H1 (cell line): ENCODE measurements around the gene ST3GAL3. TPM values are rescaled to one million over a fixed set of nuclear protein-coding genes. Genes with fewer than 3 reads are reported as not detected.

ENCODE experiments used
- CTCF ChIA-PET: fragments of 300-600 bp; sonication (Branson Sonifier 250); formaldehyde crosslinking; loops from one replicate; lab custom pipeline; 2021; ENCODE audit not compliant: partially characterized antibody; lab: Charles Lee
- POLR2A ChIA-PET: fragments of 300-600 bp; sonication (Branson Sonifier 250); formaldehyde crosslinking; loops from one replicate; lab custom pipeline; 2021; ENCODE audit warnings: inconsistent platforms; ENCODE audit not compliant: partially characterized antibody; lab: Charles Lee
- DNase-seq, 2 experiments: peaks; one replicate each; pipeline versions ENCODE4 v3.0.0 to v3.0.0-alpha.2; 2010 to 2022; ENCODE audit warnings: low spot score in 2 of 2, low read depth in 1 of 2, mixed read lengths in 1 of 2
- FAIRE-seq: peaks from 2 replicates; lab custom pipeline; 2011; peaks lifted over from hg19 to GRCh38; lab: Jason Lieb, UNC
- H2AFZ ChIP-seq: 2 replicates; pipeline ENCODE4 v1.8.1; 2012; ENCODE audit warnings: low read length, inconsistent platforms
- H2AK5ac ChIP-seq: 2 replicates; pipeline ENCODE4 v1.6.1; 2013; ENCODE audit warnings: low read depth, low read length
- H2BK120ac ChIP-seq: replicated peaks from 2 replicates; pipeline ENCODE3; 2013; ENCODE audit warnings: low read depth, low read length, inconsistent platforms
- H2BK12ac ChIP-seq: 2 replicates; pipeline ENCODE4 v1.6.1; 2013; ENCODE audit warnings: low read depth, low read length
- H2BK15ac ChIP-seq: 2 replicates; pipeline ENCODE4 v1.6.1; 2013; ENCODE audit warnings: low read length
- H2BK20ac ChIP-seq: 2 replicates; pipeline ENCODE4 v1.6.1; 2013; ENCODE audit warnings: low read length
- H2BK5ac ChIP-seq: 2 replicates; pipeline ENCODE4 v1.6.1; 2013; ENCODE audit warnings: low read depth, low read length
- H3K14ac ChIP-seq: 2 replicates; pipeline ENCODE4 v1.6.1; 2013; ENCODE audit warnings: inconsistent platforms; ENCODE audit not compliant: insufficient read length
- H3K18ac ChIP-seq: 2 replicates; pipeline ENCODE4 v1.6.1; 2013; ENCODE audit warnings: low read length; ENCODE audit errors: extremely low read depth
- H3K23ac ChIP-seq: 2 replicates; pipeline ENCODE4 v1.6.1; 2013; ENCODE audit warnings: inconsistent platforms; ENCODE audit not compliant: insufficient read length
- H3K23me2 ChIP-seq: 2 replicates; pipeline ENCODE4 v1.6.1; 2013; ENCODE audit warnings: low read depth, low read length
- H3K27ac ChIP-seq: 2 replicates; pipeline ENCODE4 v1.6.1; 2011; ENCODE audit warnings: low read depth, low read length, inconsistent platforms
- H3K27me3 ChIP-seq, 4 experiments: replicated peaks in 1 of 4; 1 replicate in 1 of 4; 2 replicates in 3 of 4; pipeline versions ENCODE4 v1.6.1 to v1.8.1; 2011 to 2013; ENCODE audit warnings: low read length in 3 of 4, mild to moderate bottlenecking in 3 of 4, inconsistent platforms in 2 of 4, mixed read lengths in 2 of 4, moderate library complexity in 1 of 4; ENCODE audit not compliant: control insufficient read depth in 3 of 4, insufficient read depth in 3 of 4; ENCODE audit errors: extremely low read depth in 1 of 4
- H3K36me3 ChIP-seq, 4 experiments: 2 replicates each; pipeline versions ENCODE4 v1.6.1 to v1.8.1; 2011 to 2013; ENCODE audit warnings: mild to moderate bottlenecking in 4 of 4, low read length in 3 of 4, moderate library complexity in 2 of 4, control low read depth in 1 of 4, inconsistent platforms in 1 of 4; ENCODE audit not compliant: insufficient read depth in 4 of 4, control insufficient read depth in 2 of 4
- H3K4ac ChIP-seq: replicated peaks from 2 replicates; pipeline ENCODE3; 2013; ENCODE audit warnings: low read length, low read depth, mixed read lengths, inconsistent platforms; ENCODE audit not compliant: insufficient read length
- H3K4me1 ChIP-seq, 4 experiments: replicated peaks in 1 of 4; 1 replicate in 1 of 4; 2 replicates in 3 of 4; pipeline versions ENCODE4 v1.6.1 to v1.8.1; 2011 to 2013; ENCODE audit warnings: low read length in 3 of 4, inconsistent platforms in 2 of 4, mixed read lengths in 1 of 4; ENCODE audit not compliant: insufficient read depth in 4 of 4, control insufficient read depth in 3 of 4
- H3K4me2 ChIP-seq, 2 experiments: 2 replicates each; pipeline versions ENCODE4 v1.6.1 to v1.8.1; 2011 to 2013; ENCODE audit warnings: low read depth in 2 of 2, low read length in 2 of 2, control low read depth in 1 of 2, inconsistent platforms in 1 of 2, mild to moderate bottlenecking in 1 of 2; ENCODE audit not compliant: insufficient read depth in 1 of 2
- H3K4me3 ChIP-seq, 4 experiments: fragments of 200-600, 300-600 bp in 1 of 4; sonication (generic), shearing (Covaris generic), sonication (Bioruptor Twin) in 1 of 4; 2 replicates each; pipeline versions ENCODE4 v1.5.1 to v1.8.1; 2011 to 2016; ENCODE audit warnings: low read length in 4 of 4, low read depth in 3 of 4, control low read depth in 2 of 4, inconsistent platforms in 2 of 4, mild to moderate bottlenecking in 2 of 4, mixed read lengths in 1 of 4, moderate library complexity in 1 of 4; ENCODE audit not compliant: insufficient read depth in 2 of 4; ENCODE audit errors: extremely low read depth in 1 of 4
- H3K56ac ChIP-seq: replicated peaks from 2 replicates; pipeline ENCODE3; 2013; ENCODE audit warnings: low read depth, mild to moderate bottlenecking, mixed read lengths, low read length, inconsistent platforms; ENCODE audit not compliant: insufficient read length
- H3K79me1 ChIP-seq: 2 replicates; pipeline ENCODE4 v1.6.1; 2013; ENCODE audit warnings: low read depth, low read length, control low read depth
- H3K79me2 ChIP-seq, 2 experiments: 2 replicates each; pipeline versions ENCODE4 v1.6.1 to v1.8.1; 2012 to 2013; ENCODE audit warnings: low read length in 2 of 2, mild to moderate bottlenecking in 2 of 2, inconsistent platforms in 1 of 2; ENCODE audit not compliant: insufficient read depth in 2 of 2, control insufficient read depth in 1 of 2
- H3K9ac ChIP-seq, 4 experiments: replicated peaks in 1 of 4; 1 replicate in 1 of 4; 2 replicates in 3 of 4; pipeline versions ENCODE4 v1.6.1 to v1.8.1; 2011 to 2013; ENCODE audit warnings: low read depth in 3 of 4, low read length in 3 of 4, control low read depth in 2 of 4, mild to moderate bottlenecking in 2 of 4, moderate library complexity in 2 of 4, inconsistent platforms in 1 of 4; ENCODE audit errors: extremely low read depth in 1 of 4
- H3K9me3 ChIP-seq, 2 experiments: 2 replicates each; pipeline versions ENCODE4 v1.6.1 to v1.8.1; 2012 to 2013; ENCODE audit warnings: mild to moderate bottlenecking in 2 of 2, moderate library complexity in 2 of 2, control low read depth in 1 of 2, inconsistent platforms in 1 of 2, low read depth in 1 of 2, low read length in 1 of 2, mixed read lengths in 1 of 2; ENCODE audit not compliant: insufficient read depth in 2 of 2
- H4K20me1 ChIP-seq, 2 experiments: replicated peaks in 1 of 2; 2 replicates each; pipeline versions ENCODE3 to v1.8.1; 2011 to 2013; ENCODE audit warnings: inconsistent platforms in 2 of 2, low read length in 2 of 2, mild to moderate bottlenecking in 1 of 2; ENCODE audit not compliant: insufficient read depth in 2 of 2, control insufficient read depth in 1 of 2
- H4K5ac ChIP-seq: 2 replicates; pipeline ENCODE4 v1.6.1; 2013; ENCODE audit warnings: low read length, low read depth, mixed read lengths, inconsistent platforms; ENCODE audit not compliant: insufficient read length
- H4K8ac ChIP-seq: 2 replicates; pipeline ENCODE4 v1.8.0; 2013; ENCODE audit warnings: mild to moderate bottlenecking, moderate library complexity, low read length, inconsistent platforms; ENCODE audit not compliant: insufficient read depth; ENCODE audit errors: extremely low read depth
- H4K91ac ChIP-seq: replicated peaks from 2 replicates; pipeline ENCODE3; 2013; ENCODE audit warnings: low read length, mixed read lengths, inconsistent platforms; ENCODE audit not compliant: insufficient read length
- CBX5 ChIP-seq: fragments of 300-800, 300-1000 bp; sonication (generic); IDR thresholded peaks from 2 replicates; pipeline ENCODE4 v1.7.1; 2016; ENCODE audit warnings: antibody characterized with exemption, low read length, low read depth
- FOSL1 ChIP-seq: IDR thresholded peaks from 2 replicates; pipeline ENCODE4 v1.6.1; 2011; ENCODE audit warnings: mild to moderate bottlenecking, low read depth, low read length, moderate library complexity; ENCODE audit not compliant: insufficient read depth
- KDM1A ChIP-seq: fragments of 200-600, 300-600 bp; sonication (generic); IDR thresholded peaks from 2 replicates; pipeline ENCODE4 v1.7.1; 2016; ENCODE audit warnings: mild to moderate bottlenecking, low read length, borderline replicate concordance
- KDM4A ChIP-seq: IDR thresholded peaks from one replicate; pipeline ENCODE4 v1.7.1; 2012; ENCODE audit warnings: low read depth, mild to moderate bottlenecking, moderate library complexity, low read length, inconsistent platforms; ENCODE audit not compliant: severe bottlenecking
- NANOG ChIP-seq: IDR thresholded peaks from 2 replicates; pipeline ENCODE4 v1.6.1; 2011; ENCODE audit warnings: low read length, low read depth, mild to moderate bottlenecking, inconsistent platforms; ENCODE audit not compliant: insufficient read depth, poor library complexity, severe bottlenecking
- PHF8 ChIP-seq: fragments of 200-600 bp; sonication (generic); conservative IDR thresholded peaks from 2 replicates; pipeline ENCODE4 v1.7.1; 2012; ENCODE audit warnings: low read depth, mild to moderate bottlenecking, inconsistent platforms, low read length, moderate library complexity
- POU5F1 ChIP-seq: IDR thresholded peaks from 2 replicates; pipeline ENCODE4 v1.6.1; 2011; ENCODE audit warnings: low read depth, mild to moderate bottlenecking, low read length, moderate library complexity
- RFX5 ChIP-seq: IDR thresholded peaks from 2 replicates; pipeline ENCODE4 v1.6.1; 2011; ENCODE audit warnings: low read depth, low read length, improper control_type of control experiment, borderline replicate concordance
- RNF2 ChIP-seq: fragments of 200-900, 300-1000 bp; sonication (generic); IDR thresholded peaks from 2 replicates; pipeline ENCODE4 v1.7.1; 2016; ENCODE audit warnings: borderline replicate concordance, low read depth, mild to moderate bottlenecking, antibody characterized with exemption, low read length; ENCODE audit not compliant: poor library complexity, severe bottlenecking; ENCODE audit errors: missing control alignments
- SIN3A ChIP-seq, 2 experiments: IDR thresholded peaks in 1 of 2; conservative IDR thresholded peaks in 1 of 2; 2 replicates each; pipeline ENCODE4 v1.6.1; 2011 to 2012; ENCODE audit warnings: low read length in 2 of 2, improper control_type of control experiment in 1 of 2, low read depth in 1 of 2, mild to moderate bottlenecking in 1 of 2
- SIRT6 ChIP-seq: IDR thresholded peaks from one replicate; pipeline ENCODE4 v1.7.1; 2012; ENCODE audit warnings: low read length, inconsistent platforms
- SRF ChIP-seq: IDR thresholded peaks from 2 replicates; pipeline ENCODE4 v1.6.1; 2011; ENCODE audit warnings: mild to moderate bottlenecking, low read depth, low read length, moderate library complexity
- TCF12 ChIP-seq: IDR thresholded peaks from 2 replicates; pipeline ENCODE4 v1.6.1; 2011; ENCODE audit warnings: low read depth, mild to moderate bottlenecking, low read length
- WGBS, 2 experiments: shearing (Covaris generic) in 1 of 2; methylation state at CpG; one replicate each; pipeline versions ENCODE4 v1.1.6 to v1.1.7; 2013 to 2015; ENCODE audit warnings: low lambda C conversion rate in 2 of 2, mixed read lengths in 2 of 2, inconsistent platforms in 1 of 2, low coverage in 1 of 2, missing lambda C conversion rate in 1 of 2; ENCODE audit not compliant: insufficient replicate concordance in 2 of 2, insufficient coverage in 1 of 2, insufficient read length in 1 of 2; ENCODE audit errors: extremely low coverage in 1 of 2, missing lambda C conversion rate in 1 of 2; 5-methylcytosine and 5-hydroxymethylcytosine counted together
- polyA plus RNA-seq, 7 experiments: library from polyadenylated mRNA; depleted of rRNA in 3 of 7; stranded (reverse) in 5 of 7; unstranded in 2 of 7; fragments of >200 nt in 5 of 7; fragments of 200-250 nt in 2 of 7; gene quantifications; 1 replicate in 5 of 7; 2 replicates in 1 of 7; 4 replicates in 1 of 7; pipeline versions ENCODE4 v1.2.1 to v1.2.3, GENCODE V29; 2011 to 2013; ENCODE audit warnings: missing spikeins in 2 of 7, mixed read lengths in 2 of 7
- total RNA-seq: library from RNA; stranded (reverse); fragmentation: NEBNext Ultra II Directional; extraction: Animal tissue kit (Norgen Biotek cat#: 25700); gene quantifications from 2 replicates; pipeline ENCODE4 v1.2.1, GENCODE V29; 2021

ST3GAL3 gene
- total and polyA plus RNA-seq, 2 of the 8 experiments (the other 6 are each of a cell fraction or from before 2014, with no cell fraction given) = 6.8 to 7.0 TPM

- ChIA-PET CTCF (interaction anchor here (0.5 to 1.2 kb wide), 5 partner anchors 11 to 109 kb away, joined by 3 read pairs; no protein-coding TSS in a partner anchor), POLR2A (interaction anchor here (1.0 to 33.6 kb wide), 4 partner anchors 9 to 23 kb away, joined by 3 to 651 read pairs (median 6); partner anchors contain the start of genes KDM4A and ST3GAL3)
- Histone ChIP-seq H3K27ac (no peak overlapping the region), H3K4me3 (no peak overlapping the region), H3K23ac (no peak overlapping the region), H2BK15ac (no peak overlapping the region), H3K14ac (no peak overlapping the region), H3K79me1 (peaks cover 4% of the 10 kb centered on the region), H4K8ac (no peak overlapping the region), H3K9ac (no peak overlapping the region), H2AK5ac (no peak overlapping the region), H3K4ac (no peak overlapping the region), H2BK5ac (no peak overlapping the region), H2AFZ (no peak overlapping the region), H2BK20ac (no peak overlapping the region), H3K79me2 (peaks cover 5% of the 10 kb centered on the region in 2 experiments; a peak in 1 of 4 replicates), H3K4me2 (no peak overlapping the region), H2BK120ac (no peak overlapping the region), H4K5ac (no peak overlapping the region), H3K27me3 (no peaks in the 10 kb centered on the region), H4K20me1 (peaks cover 11 to 23% of the 10 kb centered on the region in 2 experiments), H3K18ac (no peak overlapping the region), H3K23me2 (no peaks in the 10 kb centered on the region), H2BK12ac (no peak overlapping the region), H3K9me3 (no peaks in the 10 kb centered on the region), H3K36me3 (peaks cover 31 to 92% (median 79%) of the 10 kb centered on the region in 4 experiments), H3K56ac (no peak overlapping the region), H3K4me1 (no peaks in the 10 kb centered on the region), H4K91ac (no peak overlapping the region)
- no peak for FAIRE-seq
- WGBS, 2 experiments = 95% methylated on average over 4 of the region's 4 CpGs; no CpG with 5 or more reads in 1 of the 2 experiments
- DNase-seq = no peak
- no peak for TF ChIP-seq RNF2
- no peak for TF ChIP-seq SRF
- TF ChIP-seq RFX5 = no peak
- TF ChIP-seq FOSL1 = no peak
- no peak for TF ChIP-seq SIRT6
- no peak for TF ChIP-seq KDM4A
- no peak for TF ChIP-seq KDM1A
- no peak for TF ChIP-seq SIN3A (conservative IDR thresholded peaks at IDR 0.05 in 1 of 2, IDR thresholded peaks at IDR 0.05 in 1 of 2; ENCODE audit: low read depth in 1 of 2, low read length in 2 of 2)
- no peak for TF ChIP-seq TCF12
- TF ChIP-seq PHF8 = no peak
- TF ChIP-seq CBX5 = no peak
- TF ChIP-seq POU5F1 = no peak
- no peak for TF ChIP-seq NANOG
These were observed 23.8 kb upstream of the ST3GAL3 start for GRCh38 chr1:43683560-43683959.
